HepG2 (cell line): ENCODE data around the gene FGFR3. TPM values are rescaled to one million over a fixed set of nuclear protein-coding genes. Genes with fewer than 3 reads are reported as not detected.
A peak's percentile ranks its signal among the peaks of the same experiment; 100 is the strongest.

Experiments used
- ARNTL ChIP-seq: sonication (generic); formaldehyde crosslinking; IDR thresholded peaks from 2 replicates; pipeline ENCODE4 v1.4.0; 2020; ENCODE audit warnings: mild to moderate bottlenecking, missing genetic modification reagents
- ERF ChIP-seq: IDR thresholded peaks from 2 replicates; pipeline ENCODE4 v1.6.1; 2018; ENCODE audit warnings: missing biosample characterization, missing genetic modification reagents
- HES4 ChIP-seq: sonication (generic); formaldehyde crosslinking; IDR thresholded peaks from 2 replicates; pipeline ENCODE4 v1.9.0; 2021; ENCODE audit warnings: mild to moderate bottlenecking, missing genetic modification reagents, borderline replicate concordance
- HOXA3 ChIP-seq: sonication (generic); formaldehyde crosslinking; IDR thresholded peaks from 2 replicates; pipeline ENCODE4 v1.5.0; 2020; ENCODE audit warnings: missing genetic modification reagents
- KAT8 ChIP-seq: IDR thresholded peaks from 2 replicates; pipeline ENCODE4 v1.6.1; 2016; ENCODE audit warnings: missing genetic modification reagents, missing compliant biosample characterization
- KDM1A ChIP-seq: IDR thresholded peaks from 2 replicates; pipeline ENCODE4 v1.6.1; 2016; ENCODE audit warnings: missing compliant biosample characterization
- KLF16 ChIP-seq, 2 experiments: sonication (generic) in 1 of 2; formaldehyde crosslinking in 1 of 2; IDR thresholded peaks; 2 replicates each; pipeline versions ENCODE4 v1.6.1 to v1.8.0; 2016 to 2023; ENCODE audit warnings: missing genetic modification reagents in 2 of 2, missing compliant biosample characterization in 1 of 2
- NR2F2 ChIP-seq: IDR thresholded peaks from 2 replicates; pipeline ENCODE4 v1.6.1; 2012; ENCODE audit warnings: low read depth, inconsistent platforms, borderline replicate concordance
- SATB2 ChIP-seq: sonication (generic); formaldehyde crosslinking; IDR thresholded peaks from 2 replicates; pipeline ENCODE4 v1.5.0; 2020; ENCODE audit warnings: missing genetic modification reagents
- ZNF264 ChIP-seq: sonication (generic); formaldehyde crosslinking; IDR thresholded peaks from 2 replicates; pipeline ENCODE4 v1.4.0; 2020; ENCODE audit warnings: missing genetic modification reagents
- ZNF296 ChIP-seq: sonication (generic); formaldehyde crosslinking; conservative IDR thresholded peaks from 2 replicates; pipeline ENCODE4 v1.5.0; 2020; ENCODE audit warnings: mild to moderate bottlenecking, missing genetic modification reagents
- ZNF557 ChIP-seq: sonication (generic); formaldehyde crosslinking; IDR thresholded peaks from 2 replicates; pipeline ENCODE4 v1.4.0; 2020; ENCODE audit warnings: missing genetic modification reagents
- ZNF567 ChIP-seq: sonication (generic); formaldehyde crosslinking; IDR thresholded peaks from 2 replicates; pipeline ENCODE4 v1.8.1; 2023; ENCODE audit warnings: mild to moderate bottlenecking, missing genetic modification reagents, borderline replicate concordance
- ZNF644 ChIP-seq: IDR thresholded peaks from 2 replicates; pipeline ENCODE4 v1.6.1; 2016; ENCODE audit warnings: low read depth
- ZSCAN22 ChIP-seq: sonication (generic); formaldehyde crosslinking; IDR thresholded peaks from 2 replicates; pipeline ENCODE4 v1.4.0; 2020; ENCODE audit warnings: mild to moderate bottlenecking, missing genetic modification reagents
- polyA plus RNA-seq, 8 experiments: library from polyadenylated mRNA; depleted of rRNA in 3 of 8; stranded (reverse) in 7 of 8; unstranded in 1 of 8; fragments of >200 nt; fragmentation: Illumina TruSeq in 4 of 8; extraction: Trizol in 4 of 8; gene quantifications; 2 replicates each; pipeline versions ENCODE4 v1.2.1 to v1.2.3, GENCODE V29; 2011 to 2016; ENCODE audit warnings: low read depth in 4 of 8, missing spikeins in 1 of 8, mixed read lengths in 1 of 8; ENCODE audit not compliant: insufficient read depth in 1 of 8
- total RNA-seq, 5 experiments: library from RNA; depleted of rRNA; stranded (reverse); fragments of >200 nt; fragmentation: Illumina TruSeq; extraction: Trizol; gene quantifications; 2 replicates each; pipeline ENCODE4 v1.2.3, GENCODE V29; 2016; ENCODE audit warnings: low read depth in 1 of 5
- TF ChIP-seq, protein P1 (sequence below): sonication (generic); formaldehyde crosslinking; IDR thresholded peaks from 2 replicates; pipeline ENCODE4 v1.4.0; 2020; ENCODE audit warnings: mild to moderate bottlenecking, missing genetic modification reagents
- TF ChIP-seq, protein P2 (sequence below): sonication (generic); formaldehyde crosslinking; IDR thresholded peaks from 2 replicates; pipeline ENCODE4 v1.4.0; 2020; ENCODE audit warnings: missing genetic modification reagents

FGFR3 gene
- total and polyA plus RNA-seq, 2 of the 13 experiments (the other 11 are each of a cell fraction or from before 2014, with no cell fraction given): 103 to 109 TPM

DNA sequence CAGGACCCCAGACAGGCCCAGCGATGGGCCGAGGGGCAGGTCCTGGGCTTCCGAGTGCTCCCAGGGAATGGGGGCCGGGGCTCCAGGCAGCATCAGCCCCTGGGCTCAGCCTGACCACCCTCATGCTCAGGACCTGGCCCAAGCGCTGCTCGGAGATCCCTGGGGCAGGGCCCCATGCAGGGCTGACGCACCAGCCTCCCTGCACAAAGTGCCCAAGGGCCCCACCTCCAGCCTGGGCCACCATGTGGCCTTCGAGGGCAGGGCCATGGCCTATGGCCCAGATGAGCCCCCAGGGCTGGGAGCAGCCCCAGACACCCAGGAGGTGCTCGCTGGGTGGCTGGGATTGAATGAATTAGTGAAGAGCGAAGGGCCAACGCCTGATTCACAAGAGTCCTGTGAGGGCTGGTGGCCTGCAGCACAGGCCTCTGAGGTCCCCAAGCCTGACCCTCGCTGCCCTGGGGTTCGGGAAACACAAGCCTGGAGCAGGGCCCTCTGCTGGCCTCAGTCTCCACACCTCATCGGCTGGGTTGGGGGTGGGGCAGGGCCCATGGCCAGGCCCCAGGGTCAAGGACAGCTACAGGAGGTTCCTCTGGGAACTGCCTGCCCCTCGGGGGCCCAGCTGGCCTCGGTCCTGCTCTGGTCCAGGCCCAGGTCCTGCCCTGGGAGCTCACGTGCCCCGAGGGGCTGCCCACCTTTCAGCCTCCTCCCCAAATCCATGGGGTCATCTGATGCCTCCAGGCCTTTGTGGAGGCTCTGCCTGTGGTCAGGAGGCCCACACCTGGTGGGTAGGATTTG lies 13.3 kb upstream of the FGFR3 start (continued):
- TF ChIP-seq, protein P1, sequence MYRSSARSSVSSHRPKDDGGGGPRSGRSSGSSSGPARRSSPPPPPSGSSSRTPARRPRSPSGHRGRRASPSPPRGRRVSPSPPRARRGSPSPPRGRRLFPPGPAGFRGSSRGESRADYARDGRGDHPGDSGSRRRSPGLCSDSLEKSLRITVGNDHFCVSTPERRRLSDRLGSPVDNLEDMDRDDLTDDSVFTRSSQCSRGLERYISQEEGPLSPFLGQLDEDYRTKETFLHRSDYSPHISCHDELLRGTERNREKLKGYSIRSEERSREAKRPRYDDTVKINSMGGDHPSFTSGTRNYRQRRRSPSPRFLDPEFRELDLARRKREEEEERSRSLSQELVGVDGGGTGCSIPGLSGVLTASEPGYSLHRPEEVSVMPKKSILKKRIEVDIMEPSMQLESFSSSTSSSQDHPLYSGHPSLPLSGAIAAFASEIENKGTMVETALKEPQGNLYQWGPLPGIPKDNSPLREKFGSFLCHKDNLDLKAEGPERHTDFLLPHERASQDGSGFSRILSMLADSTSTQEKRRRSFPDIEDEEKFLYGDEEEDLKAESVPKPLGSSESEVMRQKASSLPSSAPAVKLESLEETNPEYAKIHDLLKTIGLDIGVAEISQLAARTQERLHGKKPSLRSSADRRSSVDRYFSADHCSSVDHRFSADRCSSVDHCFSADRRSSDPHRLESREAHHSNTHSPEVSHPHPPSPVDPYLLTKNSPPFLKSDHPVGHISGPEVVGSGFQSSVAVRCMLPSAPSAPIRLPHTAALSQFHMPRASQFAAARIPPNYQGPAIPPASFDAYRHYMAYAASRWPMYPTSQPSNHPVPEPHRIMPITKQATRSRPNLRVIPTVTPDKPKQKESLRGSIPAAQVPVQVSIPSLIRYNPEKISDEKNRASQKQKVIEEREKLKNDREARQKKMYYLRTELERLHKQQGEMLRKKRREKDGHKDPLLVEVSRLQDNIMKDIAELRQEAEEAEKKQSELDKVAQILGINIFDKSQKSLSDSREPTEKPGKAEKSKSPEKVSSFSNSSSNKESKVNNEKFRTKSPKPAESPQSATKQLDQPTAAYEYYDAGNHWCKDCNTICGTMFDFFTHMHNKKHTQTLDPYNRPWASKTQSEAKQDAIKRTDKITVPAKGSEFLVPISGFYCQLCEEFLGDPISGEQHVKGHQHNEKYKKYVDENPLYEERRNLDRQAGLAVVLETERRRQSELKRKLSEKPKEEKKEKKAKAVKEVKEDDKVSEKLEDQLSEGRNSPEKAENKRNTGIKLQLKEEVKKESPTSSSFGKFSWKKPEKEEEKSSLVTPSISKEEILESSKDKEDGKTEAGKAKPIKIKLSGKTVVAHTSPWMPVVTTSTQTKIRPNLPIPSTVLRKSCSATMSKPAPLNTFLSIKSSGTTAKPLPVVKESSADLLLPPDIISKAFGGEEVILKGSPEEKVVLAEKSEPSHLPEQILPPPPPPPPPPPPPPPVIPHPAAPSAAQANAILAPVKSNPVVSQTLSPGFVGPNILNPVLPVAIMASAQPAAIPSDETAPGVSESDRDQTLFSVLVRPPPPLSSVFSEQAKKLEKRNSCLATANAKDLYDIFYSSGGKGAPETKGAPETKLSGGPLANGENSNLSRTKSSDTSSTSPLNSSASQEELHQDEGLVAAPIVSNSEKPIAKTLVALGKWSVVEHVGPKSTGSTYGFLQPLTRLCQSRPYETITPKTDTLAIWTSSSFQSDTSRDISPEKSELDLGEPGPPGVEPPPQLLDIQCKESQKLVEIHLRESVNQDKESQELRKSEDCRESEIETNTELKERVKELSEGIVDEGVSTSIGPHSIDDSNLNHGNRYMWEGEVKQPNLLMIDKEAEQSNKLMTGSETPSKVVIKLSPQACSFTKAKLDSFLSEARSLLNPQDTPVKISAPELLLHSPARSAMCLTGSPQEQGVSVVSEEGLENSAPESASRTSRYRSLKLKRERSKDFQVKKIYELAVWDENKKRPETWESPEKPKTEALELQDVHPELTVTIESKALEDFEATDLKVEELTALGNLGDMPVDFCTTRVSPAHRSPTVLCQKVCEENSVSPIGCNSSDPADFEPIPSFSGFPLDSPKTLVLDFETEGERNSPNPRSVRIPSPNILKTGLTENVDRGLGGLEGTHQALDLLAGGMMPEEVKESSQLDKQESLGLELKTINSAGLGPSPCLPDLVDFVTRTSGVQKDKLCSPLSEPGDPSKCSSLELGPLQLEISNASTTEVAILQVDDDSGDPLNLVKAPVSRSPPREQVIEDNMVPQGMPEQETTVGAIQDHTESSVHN (CRISPR knock-in tag): 0 out of 2 replicates have a peak, but pooled peaks have one; percentile 10
- TF ChIP-seq, protein P2, sequence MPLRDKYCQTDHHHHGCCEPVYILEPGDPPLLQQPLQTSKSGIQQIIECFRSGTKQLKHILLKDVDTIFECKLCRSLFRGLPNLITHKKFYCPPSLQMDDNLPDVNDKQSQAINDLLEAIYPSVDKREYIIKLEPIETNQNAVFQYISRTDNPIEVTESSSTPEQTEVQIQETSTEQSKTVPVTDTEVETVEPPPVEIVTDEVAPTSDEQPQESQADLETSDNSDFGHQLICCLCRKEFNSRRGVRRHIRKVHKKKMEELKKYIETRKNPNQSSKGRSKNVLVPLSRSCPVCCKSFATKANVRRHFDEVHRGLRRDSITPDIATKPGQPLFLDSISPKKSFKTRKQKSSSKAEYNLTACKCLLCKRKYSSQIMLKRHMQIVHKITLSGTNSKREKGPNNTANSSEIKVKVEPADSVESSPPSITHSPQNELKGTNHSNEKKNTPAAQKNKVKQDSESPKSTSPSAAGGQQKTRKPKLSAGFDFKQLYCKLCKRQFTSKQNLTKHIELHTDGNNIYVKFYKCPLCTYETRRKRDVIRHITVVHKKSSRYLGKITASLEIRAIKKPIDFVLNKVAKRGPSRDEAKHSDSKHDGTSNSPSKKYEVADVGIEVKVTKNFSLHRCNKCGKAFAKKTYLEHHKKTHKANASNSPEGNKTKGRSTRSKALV (CRISPR knock-in tag): peak; percentile 65
- TF ChIP-seq HES4: no peak; the same call in none of the 2 replicates
- TF ChIP-seq ZNF264: peak; percentile 45; the same call in 1 of the 2 replicates
- TF ChIP-seq ERF (CRISPR knock-in tag): peak; percentile 72; the same call in 1 of the 2 replicates
- TF ChIP-seq ZNF644 (CRISPR knock-in tag): 0 out of 2 replicates have a peak, but pooled peaks have one; percentile 49
- 0 out of 2 replicates have a peak, but pooled peaks have one; percentile 29 for TF ChIP-seq ZNF557 (CRISPR knock-in tag)
- no peak for TF ChIP-seq SATB2 (CRISPR knock-in tag)
- TF ChIP-seq ZSCAN22: no peak
- 0 out of 2 replicates have a peak, but pooled peaks have one; percentile 45 for TF ChIP-seq KDM1A (CRISPR knock-in tag)
- TF ChIP-seq KLF16 (CRISPR knock-in tag; IDR thresholded peaks at IDR 0.05): peak in 1 of 2 experiments; percentile 52; a peak in 1 of 4 replicates
- TF ChIP-seq NR2F2: no peak
- peak; percentile 79 for TF ChIP-seq KAT8
- peak; percentile 63; the same call in 1 of the 2 replicates for TF ChIP-seq ZNF567 (CRISPR knock-in tag)
- peak; percentile 96 for TF ChIP-seq ARNTL (CRISPR knock-in tag)
- peak; percentile 91 for TF ChIP-seq HOXA3
- peak; percentile 98 for TF ChIP-seq ZNF296 (CRISPR knock-in tag)
